Osteoblast (primary cell): ENCODE results near the gene KLHL29. TPM values are rescaled to one million over a fixed set of nuclear protein-coding genes. Genes with fewer than 3 reads are reported as not detected.

Experiments
- DNase-seq: peaks from one replicate; pipeline ENCODE4 v3.0.0; 2011; ENCODE audit warnings: low spot score, mixed read lengths; ENCODE audit not compliant: insufficient read length; ENCODE audit errors: missing footprints
- H2AFZ ChIP-seq: 2 replicates; pipeline ENCODE4 v1.6.0; 2011; ENCODE audit warnings: mild to moderate bottlenecking, low read length
- H3K27ac ChIP-seq: 2 replicates; pipeline ENCODE4 v1.5.1; 2011; ENCODE audit warnings: mild to moderate bottlenecking, low read depth, low read length, moderate library complexity
- H3K27me3 ChIP-seq: 2 replicates; pipeline ENCODE4 v1.6.0; 2012; ENCODE audit warnings: mild to moderate bottlenecking, control low read depth, inconsistent platforms, low read length, moderate library complexity; ENCODE audit not compliant: insufficient read depth
- H3K36me3 ChIP-seq: 2 replicates; pipeline ENCODE4 v1.5.1; 2011; ENCODE audit warnings: mild to moderate bottlenecking, low read length, control low read depth, moderate library complexity; ENCODE audit not compliant: insufficient read depth
- H3K4me1 ChIP-seq: 2 replicates; pipeline ENCODE4 v1.5.1; 2011; ENCODE audit warnings: mild to moderate bottlenecking, low read length, control low read depth, moderate library complexity; ENCODE audit not compliant: insufficient read depth
- H3K4me2 ChIP-seq: 2 replicates; pipeline ENCODE4 v1.6.0; 2011; ENCODE audit warnings: mild to moderate bottlenecking, low read length; ENCODE audit not compliant: insufficient read depth
- H3K4me3 ChIP-seq: fragments of 200-600 bp; sonication (generic); 3 replicates; pipeline ENCODE4 v1.5.1; 2012; ENCODE audit warnings: mild to moderate bottlenecking, low read length, inconsistent platforms; ENCODE audit not compliant: insufficient read depth
- H3K79me2 ChIP-seq: 2 replicates; pipeline ENCODE4 v1.6.0; 2012; ENCODE audit warnings: mild to moderate bottlenecking, low read length, control low read depth, inconsistent platforms; ENCODE audit not compliant: insufficient read depth
- H3K9me3 ChIP-seq: 2 replicates; pipeline ENCODE4 v1.5.1; 2011; ENCODE audit warnings: low read depth, low read length, control low read depth
- H4K20me1 ChIP-seq: 2 replicates; pipeline ENCODE4 v1.6.0; 2012; ENCODE audit warnings: mild to moderate bottlenecking, low read length, control low read depth; ENCODE audit not compliant: insufficient read depth
- CTCF ChIP-seq: IDR thresholded peaks from 2 replicates; pipeline ENCODE4 v1.5.1; 2011; ENCODE audit warnings: mild to moderate bottlenecking, low read depth, low read length, moderate library complexity; ENCODE audit errors: extremely low read depth
- total RNA-seq: library from RNA; depleted of rRNA; stranded (reverse); fragments of >200 nt; gene quantifications from 2 replicates; pipeline ENCODE4 v1.2.3, GENCODE V29; 2012

Gene KLHL29
- total RNA-seq, 1 donor: 3.3 TPM

DNA sequence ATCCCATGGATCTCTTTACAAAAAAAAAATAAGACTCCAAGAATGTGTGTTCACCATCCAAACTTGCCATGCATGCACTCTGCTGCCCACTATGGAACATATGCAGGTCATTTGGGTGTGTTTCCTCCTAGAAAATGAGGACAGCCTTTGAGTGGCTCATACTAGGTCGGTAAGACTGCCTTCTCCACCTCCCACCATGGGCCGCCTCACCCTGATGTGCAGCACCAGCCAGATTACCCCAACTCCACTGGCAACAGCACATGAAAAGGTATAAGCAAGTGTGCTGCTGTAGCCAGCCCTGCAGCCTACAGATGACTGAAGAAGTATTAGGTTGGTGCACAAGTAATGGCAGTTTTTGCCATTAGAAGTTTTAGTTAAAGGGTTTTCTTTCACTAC is 327.8 kb downstream of the KLHL29 start:
- Histone ChIP-seq H4K20me1 (peaks cover 7% of the 10 kb centered on the region), H3K4me3 (no peak overlapping the region), H3K9me3 (no peaks in the 10 kb centered on the region), H3K27ac (no peak overlapping the region), H3K27me3 (no peaks in the 10 kb centered on the region), H3K79me2 (no peaks in the 10 kb centered on the region), H3K4me2 (peak overlapping the region; percentile 3), H3K36me3 (no peaks in the 10 kb centered on the region), H3K4me1 (peaks cover 14% of the 10 kb centered on the region), H2AFZ (no peak overlapping the region)
- DNase-seq: peak; percentile 47
- no peak for TF ChIP-seq CTCF

DNA sequence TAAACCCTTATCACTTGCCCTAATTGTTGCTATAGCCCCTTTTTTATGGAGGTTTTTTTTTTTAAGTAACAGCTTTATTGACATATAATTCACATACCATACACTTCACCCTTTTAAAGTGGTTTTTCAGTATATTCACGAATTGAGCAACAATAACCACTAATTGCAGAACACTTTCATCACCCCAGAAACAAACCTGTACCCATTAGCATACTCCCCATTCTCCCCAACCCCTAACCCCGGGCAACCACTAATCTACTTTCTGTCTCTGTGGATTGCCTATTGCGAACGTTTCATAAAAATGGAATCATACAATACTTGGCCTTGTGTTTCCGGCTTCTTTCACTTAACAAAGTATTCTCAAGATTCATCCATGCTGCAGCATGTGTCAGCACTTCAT is 328.4 kb downstream of the KLHL29 start:
- no peak overlapping the region for H3K27ac ChIP-seq
- H3K9me3 ChIP-seq: no peaks in the 10 kb centered on the region
- TF ChIP-seq CTCF: no peak
- H4K20me1 ChIP-seq: peaks cover 7% of the 10 kb centered on the region
- no peaks in the 10 kb centered on the region for H3K36me3 ChIP-seq
- H3K27me3 ChIP-seq: no peaks in the 10 kb centered on the region
- no peak overlapping the region for H2AFZ ChIP-seq
- H3K4me2 ChIP-seq: no peak overlapping the region
- peaks cover 14% of the 10 kb centered on the region for H3K4me1 ChIP-seq
- no peaks in the 10 kb centered on the region for H3K79me2 ChIP-seq
- no peak overlapping the region for H3K4me3 ChIP-seq
- no peak for DNase-seq

- H3K4me1 ChIP-seq: no peaks in the 10 kb centered on the region
- H3K27me3 ChIP-seq: no peaks in the 10 kb centered on the region
- H3K36me3 ChIP-seq: no peaks in the 10 kb centered on the region
- H3K27ac ChIP-seq: no peak overlapping the region
- no peak overlapping the region for H2AFZ ChIP-seq
- no peak overlapping the region for H3K4me2 ChIP-seq
- TF ChIP-seq CTCF: no peak
- H3K79me2 ChIP-seq: no peaks in the 10 kb centered on the region
- no peak overlapping the region for H3K4me3 ChIP-seq
- H3K9me3 ChIP-seq: no peaks in the 10 kb centered on the region
- no peak for DNase-seq
- H4K20me1 ChIP-seq: no peaks in the 10 kb centered on the region
Measured at GRCh38 chr2:23718931-23719700, 334.1 kb downstream of the KLHL29 start.

DNA sequence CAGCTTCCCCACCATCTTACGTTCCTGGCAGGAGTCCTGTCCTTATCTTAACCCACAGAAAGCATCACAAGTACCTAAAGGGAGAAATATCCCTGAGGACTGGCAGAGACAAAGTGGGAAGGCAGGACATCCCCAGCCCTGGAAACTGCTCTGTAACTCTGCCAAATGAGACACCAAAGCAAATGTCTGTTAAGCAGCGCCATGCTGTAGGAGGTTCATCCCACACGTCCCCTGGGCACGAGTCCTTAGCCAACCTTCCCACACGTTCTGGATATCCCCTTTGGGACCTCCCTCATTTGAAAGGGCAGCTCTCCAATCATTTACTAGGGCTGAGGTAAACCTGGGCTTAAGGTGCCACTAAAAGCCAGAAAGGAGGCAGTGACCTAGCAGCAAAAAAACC is 334.7 kb downstream of the KLHL29 start:
- H3K27ac ChIP-seq: no peak overlapping the region
- no peaks in the 10 kb centered on the region for H3K4me1 ChIP-seq
- H3K4me3 ChIP-seq: no peak overlapping the region
- no peak overlapping the region for H2AFZ ChIP-seq
- no peaks in the 10 kb centered on the region for H4K20me1 ChIP-seq
- H3K27me3 ChIP-seq: no peaks in the 10 kb centered on the region
- no peak overlapping the region for H3K4me2 ChIP-seq
- no peaks in the 10 kb centered on the region for H3K79me2 ChIP-seq
- DNase-seq: no peak
- H3K9me3 ChIP-seq: no peaks in the 10 kb centered on the region
- H3K36me3 ChIP-seq: no peaks in the 10 kb centered on the region
- no peak for TF ChIP-seq CTCF
